GM23248 (cell line): Measurements from ENCODE around the gene ARHGAP19.

Source experiments
- EZH2 ChIP-seq: fragments of 200-600 bp; sonication (generic); IDR thresholded peaks from 2 replicates; pipeline ENCODE4 v1.6.1; 2018; ENCODE audit warnings: antibody characterized with exemption, mild to moderate bottlenecking; ENCODE audit not compliant: insufficient read depth, poor library complexity, severe bottlenecking
- EZH2phosphoT487 ChIP-seq: fragments of 200-600 bp; sonication (generic); IDR thresholded peaks from 2 replicates; pipeline ENCODE4 v1.6.1; 2018; ENCODE audit warnings: antibody characterized with exemption, moderate library complexity, mild to moderate bottlenecking, low read depth; ENCODE audit not compliant: insufficient read depth

DNA sequence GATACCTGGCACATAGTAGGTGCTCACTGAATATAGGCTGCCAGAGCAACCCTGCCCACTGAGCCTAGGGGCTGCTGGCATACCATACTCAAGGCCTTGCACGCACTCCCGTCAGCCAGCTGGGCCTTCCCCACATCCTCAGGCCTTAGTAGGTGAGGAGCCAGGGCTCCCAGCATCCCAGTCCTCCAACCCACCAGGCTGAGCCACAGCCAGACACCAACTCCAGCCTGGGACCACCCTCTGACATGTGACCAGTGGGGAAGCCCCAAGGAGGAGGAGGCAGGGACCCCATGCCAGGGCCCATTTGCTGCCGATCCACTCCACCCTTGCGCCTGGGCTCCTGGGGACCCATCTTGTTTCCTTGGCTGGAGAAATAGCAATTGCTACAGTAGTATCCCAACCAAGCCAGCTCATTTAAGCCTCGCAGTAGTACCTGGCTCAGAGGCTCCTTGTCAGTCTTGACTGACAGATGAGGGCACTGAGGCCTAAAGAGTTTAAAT lies 118.1 kb downstream of the ARHGAP19 start:
- TF ChIP-seq EZH2phosphoT487 (no peak), EZH2 (no peak)
